GM21737 (cell line): Measurements from ENCODE around the gene RAB3D.

ENCODE experiments used
- ATAC-seq: cut with Tn5 transposase; IDR thresholded peaks from one replicate; pipeline ENCODE4 v1.9.1; 2021; ENCODE audit warnings: mild to moderate bottlenecking, moderate library complexity; ENCODE audit not compliant: unreplicated experiment

RAB3D gene

DNA sequence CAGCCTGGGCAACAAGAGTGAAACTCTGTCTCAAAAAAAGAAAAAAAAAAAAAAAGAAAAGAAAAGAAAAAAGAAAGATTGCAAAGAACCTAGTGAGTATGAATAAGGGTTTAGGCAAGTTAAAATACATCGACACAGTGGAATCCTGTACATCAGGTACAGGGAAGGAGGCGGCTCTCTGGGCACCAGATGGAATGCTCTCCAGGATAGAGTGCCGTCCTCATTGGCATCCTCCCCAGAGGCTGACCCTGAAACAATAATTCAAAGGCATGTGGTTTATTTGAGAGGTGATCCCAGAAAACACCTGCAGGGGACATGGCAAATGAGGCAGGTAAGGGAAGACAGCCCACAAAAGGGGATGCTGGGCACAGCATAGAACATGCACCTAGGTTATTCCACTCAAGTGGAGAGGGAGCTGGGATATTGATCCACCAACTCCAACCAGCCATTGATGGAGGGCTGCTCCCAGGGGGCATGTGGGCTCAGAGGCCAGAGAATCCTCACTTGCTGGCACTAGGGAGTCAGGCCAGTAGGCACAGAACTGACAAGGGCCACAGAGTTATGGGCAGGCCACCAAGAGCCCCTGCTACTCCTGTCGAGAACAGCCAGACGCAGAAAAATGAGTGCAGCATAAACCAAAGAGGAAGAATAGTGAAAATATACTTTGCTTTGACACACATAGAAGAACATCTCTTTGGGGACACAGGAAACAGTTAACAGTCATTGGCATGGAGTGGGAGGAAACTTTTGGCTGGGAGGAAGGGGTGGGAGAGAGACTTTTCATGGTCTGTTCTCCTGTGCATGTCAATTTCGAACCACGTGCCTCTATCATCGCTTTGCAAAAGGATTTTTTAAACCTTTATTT lies 39.3 kb downstream of the RAB3D start:
- ATAC-seq, result no peak

- ATAC-seq, result no peak
Observed at GRCh38 chr19:11296264-11296663, 43.2 kb downstream of the RAB3D start.

GRCh38 chr19:11295665-11296245 lies 43.7 kb downstream of the RAB3D start, which contains the start of gene TSPAN16:
TSS of gene TSPAN16 (plus strand) at chr19:11296160. CDS start at chr19:11296298, 138 bp downstream.
- ATAC-seq, result no peak

GRCh38 chr19:11295180-11295579 lies 44.3 kb downstream of the RAB3D start:
- no peak for ATAC-seq

- ATAC-seq, result peak; percentile 69
Observed at GRCh38 chr19:11293433-11294389, 45.7 kb downstream of the RAB3D start.

DNA sequence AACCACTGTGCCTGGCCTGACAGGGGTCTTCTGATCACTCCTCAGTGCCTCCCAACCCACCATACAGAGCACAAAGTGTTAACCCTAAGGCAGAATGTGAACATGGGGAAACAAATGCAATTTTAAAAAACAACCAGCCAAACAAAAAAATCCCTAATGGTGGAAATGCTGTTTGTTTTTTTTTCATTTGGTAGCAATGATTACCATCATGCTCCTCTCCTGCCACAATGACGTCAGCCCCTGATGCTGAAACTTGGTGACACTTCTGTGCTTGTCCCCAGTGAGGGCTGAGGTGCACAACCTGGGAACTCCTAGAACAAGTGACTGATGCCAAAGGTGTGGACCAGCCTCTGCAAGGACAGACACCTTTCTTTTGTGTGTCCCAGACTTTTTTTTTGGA lies 47.5 kb downstream of the RAB3D start:
- ATAC-seq, result no peak

- ATAC-seq, result no peak
Observed at GRCh38 chr19:11291415-11291814, 48.0 kb downstream of the RAB3D start.

- ATAC-seq, result no peak
Observed at GRCh38 chr19:11290256-11290655, 49.2 kb downstream of the RAB3D start.

GRCh38 chr19:11288349-11288748 lies 51.1 kb downstream of the RAB3D start:
- ATAC-seq, result no peak

DNA sequence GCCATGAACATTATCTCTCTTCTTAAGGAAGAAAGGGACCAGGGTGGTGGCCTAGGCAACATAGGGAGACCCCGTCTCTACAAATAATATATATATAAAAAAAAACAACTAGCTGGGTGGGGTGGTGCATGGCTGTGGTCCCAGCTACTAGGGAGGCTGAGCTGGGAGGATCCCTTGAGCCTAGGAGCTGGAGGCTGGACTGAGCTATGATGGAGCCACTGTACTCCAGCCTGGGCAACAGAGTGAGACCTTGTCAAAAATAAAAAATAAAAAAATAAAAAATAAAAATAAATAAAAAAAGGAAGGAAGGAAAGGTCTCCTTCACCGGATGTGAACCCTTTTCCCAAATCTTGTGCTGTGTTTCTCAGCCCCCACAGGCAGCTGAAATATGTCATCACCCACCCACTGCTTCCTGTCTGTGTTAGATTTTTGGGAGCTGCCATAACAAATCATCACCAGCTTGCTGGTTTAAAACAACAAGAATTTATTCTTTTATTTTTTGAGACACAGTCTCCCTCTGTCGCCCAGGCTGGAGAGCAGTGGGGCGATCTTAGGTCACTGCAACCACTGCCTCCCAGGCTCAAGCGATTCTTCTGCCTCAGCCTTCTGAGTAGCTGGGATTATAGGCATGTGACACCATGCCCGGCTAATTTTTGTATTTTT lies 53.0 kb downstream of the RAB3D start:
- no peak for ATAC-seq

GRCh38 chr19:11284515-11284914 lies 54.9 kb downstream of the RAB3D start:
- ATAC-seq, result no peak

DNA sequence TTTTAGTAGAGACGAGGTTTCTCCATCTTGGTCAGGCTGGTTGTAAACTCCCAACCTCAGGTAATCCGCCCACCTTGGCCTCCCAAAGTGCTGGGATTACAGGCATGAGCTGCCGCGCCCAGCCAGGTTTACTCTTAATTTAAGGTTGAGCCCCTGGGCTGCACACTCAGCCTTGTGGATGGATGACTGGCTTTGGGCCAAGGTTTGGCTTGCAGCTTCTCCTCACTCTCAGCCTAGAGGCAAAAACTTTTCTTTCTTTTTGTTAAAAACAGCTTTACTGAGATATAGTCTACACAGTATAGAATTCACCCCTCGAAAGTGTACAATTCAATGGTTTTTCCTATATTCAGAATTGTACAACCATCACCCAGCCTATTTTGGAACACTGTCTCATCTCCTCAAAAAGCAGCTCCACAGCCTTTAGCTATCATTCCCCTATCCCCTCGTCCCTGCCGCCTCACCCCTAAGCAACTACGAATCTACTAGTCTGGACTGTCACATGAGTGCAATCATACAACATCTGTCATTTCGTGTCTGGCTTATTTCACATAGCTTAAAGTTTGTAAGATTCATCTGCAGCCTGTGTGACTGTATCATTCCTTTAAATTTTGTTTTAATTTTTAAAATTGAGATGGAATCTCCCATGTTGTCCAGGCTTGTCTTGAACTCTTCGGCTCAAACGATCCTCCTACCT lies 58.0 kb downstream of the RAB3D start:
- no peak for ATAC-seq

DNA sequence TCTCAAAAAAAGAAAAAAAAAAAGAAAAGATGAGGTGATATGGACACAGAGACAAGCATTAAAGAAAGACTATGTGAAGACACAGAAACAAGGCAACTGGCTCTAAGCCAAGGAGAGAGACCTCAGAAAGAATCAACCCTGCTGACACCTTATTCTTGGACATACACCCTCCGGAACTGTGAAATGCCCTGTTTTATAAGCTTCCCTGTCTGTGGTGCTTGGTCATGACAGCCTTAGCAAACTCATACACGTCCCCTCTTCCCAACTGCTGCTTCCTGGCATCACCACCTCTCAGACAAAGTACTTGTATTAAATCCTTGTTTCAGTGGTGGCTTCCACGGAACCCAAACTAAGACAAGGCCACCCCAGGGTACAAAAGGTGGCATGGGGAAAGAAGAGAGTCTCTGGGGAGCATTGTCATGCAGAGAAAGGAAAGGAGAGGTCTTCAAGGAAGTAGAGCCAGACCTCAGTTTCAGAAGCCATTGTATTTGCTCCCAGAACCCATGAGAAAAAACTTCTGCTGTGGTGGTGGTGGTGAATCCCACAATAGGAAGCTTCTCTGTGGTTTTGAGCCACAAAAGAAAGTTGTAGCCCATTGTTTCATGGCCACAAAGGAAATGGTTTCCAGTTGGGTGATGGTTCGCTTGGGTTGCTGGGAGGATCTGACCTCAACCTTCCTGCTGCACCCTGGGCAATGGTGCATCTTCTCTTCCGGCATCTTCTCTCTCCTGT lies 59.8 kb downstream of the RAB3D start:
- no peak for ATAC-seq

DNA sequence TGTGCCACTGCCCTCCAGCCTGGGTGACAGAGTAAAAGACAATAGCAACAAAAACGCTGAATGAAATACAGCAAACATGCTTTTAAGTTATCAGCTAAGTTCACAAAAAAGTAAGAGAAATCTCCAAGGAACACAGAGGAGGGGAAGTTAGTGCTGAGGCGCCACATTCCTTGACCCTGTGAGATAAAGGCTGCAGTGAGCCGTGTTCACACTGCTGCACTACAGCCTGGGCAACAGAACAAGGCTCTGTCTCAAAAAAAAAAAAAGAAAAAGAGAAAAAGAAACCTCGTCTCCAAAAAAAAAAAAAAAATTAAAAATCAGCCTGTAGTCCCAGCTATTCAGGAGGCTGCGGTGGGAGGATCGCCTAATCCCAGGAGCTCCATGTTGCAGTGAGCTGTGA lies 60.8 kb downstream of the RAB3D start:
- no peak for ATAC-seq

- ATAC-seq, result no peak
Observed at GRCh38 chr19:11274533-11275086, 64.8 kb downstream of the RAB3D start.

DNA sequence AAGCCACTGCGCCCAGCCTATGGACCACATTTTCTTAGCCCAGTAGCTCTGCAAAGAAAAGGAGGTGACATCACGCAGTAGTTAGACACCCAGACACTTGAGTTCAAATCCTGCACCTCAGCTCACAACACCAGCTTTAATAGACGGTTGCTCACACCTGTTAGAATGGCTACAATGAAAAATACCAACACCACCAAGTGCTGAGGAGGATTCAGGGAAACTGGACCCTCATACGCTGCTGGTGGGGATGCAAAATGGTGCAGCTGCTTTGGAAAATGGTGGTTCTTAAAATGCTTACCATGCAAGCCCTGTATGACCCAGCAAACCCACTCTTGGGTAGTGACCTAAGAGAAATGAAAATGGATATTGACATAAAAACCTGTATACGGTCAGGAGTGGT lies 65.5 kb downstream of the RAB3D start:
- no peak for ATAC-seq

GRCh38 chr19:11273296-11273695 lies 66.2 kb downstream of the RAB3D start:
- ATAC-seq, result no peak
